Left ventricle myocardium superior (tissue), 1 donor: Measurements from ENCODE around the gene NOL9. TPM values are rescaled to one million over a fixed set of nuclear protein-coding genes. Genes with fewer than 3 reads are reported as not detected.
"Not testable (repeated sequence)": the region's sequence is repeated elsewhere in the genome, so short reads cannot be mapped to it uniquely, and the experiment has no call there.

ENCODE experiments used
- ATAC-seq: fragments of 200-7000 bp; cut with Tn5 transposase; one replicate; pipeline ENCODE4 v1.9.1; 2020; ENCODE audit warnings: mild to moderate bottlenecking, moderate library complexity
- DNase-seq: peaks from one replicate; pipeline ENCODE4 v3.0.0-alpha.2; 2020
- intact Hi-C: fragments of 100-400 bp; cut with micrococcal nuclease; formaldehyde crosslinking; loops from one replicate; pipeline ENCODE4 v1.11.0; 2022
- total RNA-seq: library from RNA; stranded (reverse); fragmentation: NEBNext Ultra II Directional; extraction: Animal tissue kit (Norgen Biotek cat#: 25700); gene quantifications from one replicate; pipeline ENCODE4 v1.2.1, GENCODE V29; 2021
- donor health status: DM: no; HTN: yes; CAD: no; lungs with severe emphysema.

The NOL9 gene
- total RNA-seq, 1 donor from 2014 or later: 12.9 TPM

GRCh38 chr1:6497215-6497866, 57.0 kb downstream of the NOL9 start:
- intact Hi-C loops: no loop called here
- ATAC-seq (peak; percentile 60), DNase-seq (peak; percentile 82)

DNA sequence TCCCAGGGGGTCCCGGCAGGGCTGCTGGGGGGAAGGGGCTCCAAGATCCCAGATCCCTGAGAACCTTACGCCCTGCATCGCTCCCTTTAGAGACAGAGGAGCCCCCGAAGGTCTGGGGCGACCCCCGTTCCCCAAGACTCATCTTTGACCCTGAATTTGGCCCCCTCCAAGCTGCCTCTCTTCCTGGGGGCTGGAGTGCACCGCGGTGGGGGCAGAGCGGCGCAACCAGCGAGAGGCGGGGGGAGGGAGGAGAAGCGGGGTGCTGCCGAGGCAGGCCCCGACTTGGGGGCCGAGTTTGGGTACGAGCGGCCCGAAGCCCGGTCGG, 57.5 kb downstream of the NOL9 start:
- intact Hi-C loops: no loop called here
- DNase-seq: no peak
- no peak for ATAC-seq

- ATAC-seq (peak; percentile 5), DNase-seq (no peak)
- intact Hi-C loops: no loop called here
Measured at GRCh38 chr1:6496365-6496721, 58.0 kb downstream of the NOL9 start.

DNA sequence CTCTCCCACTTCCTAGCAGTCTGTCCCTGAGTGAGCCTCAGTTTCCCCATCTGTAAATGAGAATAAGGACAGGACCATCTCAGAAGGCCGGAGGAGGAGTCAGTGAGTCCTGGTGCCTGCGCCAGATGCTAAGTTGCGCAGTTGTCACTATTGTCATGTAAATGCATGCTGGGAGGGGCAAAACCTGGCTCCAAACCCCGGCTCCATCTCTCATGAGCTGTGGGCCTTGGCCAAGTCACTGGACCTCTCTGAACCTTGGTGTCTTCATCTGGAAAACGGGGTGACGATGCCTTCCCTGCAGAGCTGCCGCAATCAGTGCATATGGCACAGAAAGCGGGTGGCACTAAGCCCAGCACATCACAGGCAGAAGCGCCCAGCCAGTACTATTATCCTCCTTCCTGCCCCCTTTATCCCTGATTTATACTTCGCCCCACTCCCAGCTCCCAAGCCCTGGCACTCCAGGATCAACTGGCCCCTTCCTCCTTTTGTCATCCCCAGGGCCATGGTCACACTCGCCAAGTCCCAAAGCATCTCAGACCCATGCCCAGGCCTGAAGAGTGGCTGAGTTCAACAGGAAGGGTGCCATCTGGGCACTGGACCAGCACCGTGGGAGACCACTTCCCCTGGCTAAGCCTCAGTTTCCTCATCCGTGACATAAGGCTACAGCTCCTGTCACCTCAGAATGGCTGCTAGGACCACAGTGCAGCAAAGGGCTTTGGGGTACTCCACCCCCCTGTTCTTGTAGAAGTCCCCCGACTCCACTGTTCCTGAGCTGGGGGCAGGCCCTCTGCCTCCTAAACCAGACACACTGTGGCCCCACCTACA, 58.6 kb downstream of the NOL9 start:
- ATAC-seq (no peak), DNase-seq (no peak)
- intact Hi-C loops: no loop called here

DNA sequence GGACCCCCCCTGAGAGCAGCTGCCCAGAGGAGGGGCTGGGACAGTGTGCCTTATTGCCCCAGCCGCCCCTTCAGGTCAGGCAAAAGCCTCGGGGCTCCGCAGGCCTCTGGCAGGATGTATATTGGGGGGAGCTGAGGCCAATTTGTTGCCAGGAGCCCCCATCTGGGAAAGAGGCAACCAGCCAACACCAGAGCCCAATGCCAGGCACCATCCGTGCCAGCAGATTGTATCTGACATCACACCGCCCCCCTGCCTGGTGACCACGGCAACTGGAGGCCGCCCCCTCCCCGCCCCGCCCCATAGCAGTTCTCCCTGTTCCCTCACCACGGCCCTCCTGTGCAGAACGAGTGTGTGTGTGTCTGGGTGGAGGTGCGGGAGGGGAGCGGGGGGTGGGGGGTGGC, 59.3 kb downstream of the NOL9 start:
- ATAC-seq (no peak), DNase-seq (no peak)
- intact Hi-C loops: no loop called here

- intact Hi-C loops: no loop called here
- ATAC-seq: peak; percentile 41
- peak; percentile 55 for DNase-seq
Measured at GRCh38 chr1:6494627-6495026, 59.7 kb downstream of the NOL9 start.

DNA sequence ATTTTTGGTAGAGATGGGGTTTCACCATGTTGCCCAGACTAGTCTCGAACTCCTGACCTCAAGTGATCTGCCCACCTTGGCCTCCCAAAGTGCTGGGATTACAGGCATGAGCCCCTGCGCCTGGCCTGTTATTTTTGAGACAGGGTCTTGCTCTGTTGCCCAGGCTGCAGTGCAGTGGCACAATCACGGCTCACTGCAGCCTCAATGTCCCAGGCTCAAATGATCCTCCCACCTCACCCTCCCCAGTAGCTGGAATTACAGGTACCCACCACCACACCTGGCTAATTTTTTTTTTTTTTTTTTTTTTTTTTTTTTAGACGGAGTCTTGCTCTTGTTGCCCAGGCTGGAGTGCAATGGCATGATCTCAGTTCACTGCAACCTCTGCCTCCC, 60.5 kb downstream of the NOL9 start:
- intact Hi-C loops, DNase-seq, ATAC-seq: not testable (repeated sequence)

DNA sequence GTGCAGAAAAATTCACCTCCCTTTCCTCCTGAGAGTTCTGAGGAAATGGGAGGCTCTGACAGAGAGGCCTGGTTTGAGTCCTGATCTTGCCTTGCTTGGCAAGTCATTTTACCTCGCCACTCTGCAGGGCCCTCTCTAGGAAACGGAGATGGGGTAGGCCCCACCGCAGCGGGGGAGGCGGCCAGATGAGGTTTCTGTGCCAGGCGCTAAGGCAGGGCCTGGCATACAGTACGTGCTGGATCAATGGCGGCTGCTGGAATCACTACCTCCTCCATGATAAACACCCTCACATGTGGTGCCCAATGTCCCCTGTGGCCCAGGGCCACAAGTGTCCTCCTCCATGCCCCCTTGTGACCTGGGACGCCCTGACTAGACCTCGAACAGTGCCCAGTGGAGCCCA, 62.3 kb downstream of the NOL9 start:
- DNase-seq: no peak
- intact Hi-C loops: no loop called here
- no peak for ATAC-seq

- DNase-seq: no peak
- no peak for ATAC-seq
- intact Hi-C loops: no loop called here
Measured at GRCh38 chr1:6491480-6491962, 62.8 kb downstream of the NOL9 start, which contains the start of gene PLEKHG5. Gene PLEKHG5, minus strand, starts transcription at chr1:6491667. Its CDS starts 14,096 bp downstream, at chr1:6477571.

GRCh38 chr1:6491081-6491449, 63.2 kb downstream of the NOL9 start:
- intact Hi-C loops: no loop called here
- ATAC-seq (no peak), DNase-seq (no peak)

DNA sequence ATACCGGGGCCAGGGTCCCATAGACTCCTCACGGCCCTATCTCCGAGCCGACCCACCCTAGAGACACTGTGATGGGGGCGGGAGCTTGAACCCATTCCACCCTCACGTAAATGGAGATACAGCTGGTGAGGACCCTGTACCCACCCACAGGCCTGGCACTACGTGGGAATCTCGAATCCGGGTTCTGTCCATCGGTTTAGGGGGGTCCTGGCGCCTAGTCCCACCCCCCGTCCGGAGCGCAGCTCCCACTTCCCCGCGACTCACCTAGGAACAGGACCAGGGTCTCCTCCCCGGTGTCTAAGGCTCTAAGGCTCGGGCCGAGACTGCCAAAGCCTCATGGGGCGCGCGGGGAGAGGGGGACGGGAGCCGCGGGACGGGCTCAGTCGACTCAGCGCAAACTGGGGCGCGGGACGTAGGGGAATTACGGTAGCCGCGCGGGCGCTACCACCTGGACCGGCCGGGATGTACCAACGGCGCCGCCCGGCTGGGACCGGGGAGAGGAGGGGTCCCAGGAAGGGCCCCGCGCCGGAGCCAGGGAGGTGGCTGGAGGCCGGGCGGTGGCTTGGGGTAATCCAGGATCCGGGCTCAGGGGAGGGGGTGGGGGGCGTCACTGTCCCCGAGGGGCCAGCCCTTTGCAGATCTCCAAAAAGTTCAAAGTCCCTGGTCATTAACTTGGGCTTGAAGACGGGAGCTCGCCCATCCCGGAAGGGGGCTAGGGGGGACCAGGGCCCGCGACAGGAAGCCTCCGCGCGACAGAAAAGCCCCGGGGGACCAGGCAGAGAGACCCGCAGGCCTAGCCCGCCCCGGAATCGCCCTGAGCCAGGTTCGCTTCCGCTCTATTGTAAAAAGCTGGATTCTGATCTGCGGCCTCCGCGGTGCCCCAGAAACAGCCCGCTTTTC, 63.9 kb downstream of the NOL9 start:
- intact Hi-C loops: no loop called here
- ATAC-seq: peak; percentile 71
- DNase-seq: peak; percentile 76

- DNase-seq (peak; percentile 77), ATAC-seq (peak; percentile 66)
- intact Hi-C loops: loop anchor here (5.0 kb wide), 1 partner anchor 63 kb away; the partner anchor contains the start of gene NOL9
Measured at GRCh38 chr1:6489799-6490180, 64.5 kb downstream of the NOL9 start.

DNA sequence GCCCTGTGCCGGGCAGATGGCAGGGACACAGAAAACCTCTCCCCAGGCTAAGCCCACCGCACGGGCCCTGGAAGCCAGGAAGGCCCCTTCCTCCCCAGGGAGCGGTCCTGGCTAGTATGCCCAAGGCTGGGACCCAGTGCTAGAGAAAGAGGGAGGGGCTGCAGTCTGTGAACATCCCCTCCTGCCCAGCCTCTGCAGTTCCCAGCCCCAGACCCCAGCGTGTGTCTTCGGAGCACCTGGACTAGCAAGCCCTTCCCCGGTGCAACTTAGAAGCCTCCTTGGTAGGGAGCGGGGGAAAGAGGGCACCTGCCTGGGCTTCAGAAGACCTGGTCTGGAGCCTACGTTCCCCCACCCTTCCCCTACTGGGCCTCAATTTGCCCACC, 64.9 kb downstream of the NOL9 start:
- DNase-seq: no peak
- no peak for ATAC-seq
- intact Hi-C loops: loop anchor here (5.0 kb wide), 1 partner anchor 63 kb away; the partner anchor contains the start of gene NOL9

DNA sequence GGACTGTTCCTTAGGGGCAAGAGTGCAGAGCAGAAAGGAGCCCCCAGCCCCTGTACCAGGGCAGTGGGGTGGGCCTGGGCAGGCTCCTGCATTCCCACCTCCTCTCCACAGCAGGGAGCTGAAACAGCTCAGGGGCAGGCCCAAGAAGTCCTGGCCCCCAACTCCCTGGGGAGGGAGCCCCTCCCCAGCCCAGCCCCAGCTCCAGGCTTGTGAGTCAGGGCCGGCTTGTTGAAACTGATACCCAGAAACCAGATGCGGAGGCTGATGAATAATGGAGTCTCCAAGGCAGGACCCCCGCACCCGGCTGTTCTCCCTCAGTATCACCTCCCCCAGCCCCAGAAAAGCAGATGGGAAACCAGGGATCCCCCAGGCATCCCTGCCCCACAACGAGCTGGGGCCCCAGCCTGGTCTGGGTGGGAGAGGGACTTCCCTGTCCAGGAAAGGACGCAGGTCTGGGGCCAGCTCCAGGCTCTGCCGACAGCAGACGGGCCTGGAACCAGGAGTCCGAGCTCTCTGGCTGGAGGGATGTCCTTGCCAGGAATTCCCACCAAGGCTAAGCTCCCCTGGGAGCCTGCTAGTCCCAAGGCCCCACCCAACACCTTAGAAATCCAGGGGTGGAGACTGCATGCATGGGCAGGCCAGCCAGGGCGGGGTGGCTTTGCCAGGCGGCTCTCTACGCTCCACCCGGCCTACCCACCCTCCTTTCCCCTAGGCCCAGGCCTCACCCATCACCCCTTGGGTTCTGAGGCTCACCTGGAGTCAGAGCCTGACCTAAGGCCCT, 65.5 kb downstream of the NOL9 start:
- ATAC-seq (no peak), DNase-seq (no peak)
- intact Hi-C loops: loop anchor here (5.0 kb wide), 1 partner anchor 64 kb away; the partner anchor contains the start of gene NOL9

DNA sequence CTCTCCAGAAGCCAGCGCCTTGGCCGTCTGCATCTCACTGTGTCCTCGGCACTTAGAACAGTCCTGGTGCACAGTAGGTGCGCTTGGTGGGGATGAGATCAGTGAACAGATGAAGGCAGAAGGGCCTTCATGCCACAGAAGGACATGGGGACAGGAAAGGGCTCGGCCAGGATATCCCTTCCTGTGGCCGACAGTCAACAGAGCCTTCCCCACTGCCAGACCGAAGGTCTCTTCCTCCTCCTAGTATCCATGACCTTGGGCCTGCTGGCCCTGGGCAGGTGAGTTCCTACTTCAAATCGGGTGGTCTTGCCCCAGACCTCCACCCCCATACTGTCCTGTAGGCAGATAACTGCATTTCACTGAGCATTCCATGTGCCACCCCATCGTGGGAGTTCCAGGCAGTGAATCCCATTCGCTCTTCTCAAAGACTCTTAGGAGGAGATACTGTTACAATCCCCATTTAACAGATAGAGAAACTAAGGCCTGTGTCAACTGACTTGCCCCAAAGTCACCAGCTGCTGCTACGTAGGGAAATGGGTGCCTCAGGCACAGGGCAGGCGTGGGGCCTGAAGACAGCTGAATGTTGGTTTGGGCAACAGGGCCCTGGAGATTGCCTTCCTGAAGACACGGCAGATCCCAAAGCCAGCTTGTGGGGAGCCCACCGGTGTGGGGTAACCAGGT, 66.4 kb downstream of the NOL9 start:
- DNase-seq: no peak
- intact Hi-C loops: loop anchor here (5.0 kb wide), 1 partner anchor 64 kb away; the partner anchor contains the start of gene NOL9
- no peak for ATAC-seq

GRCh38 chr1:6486433-6487011, 67.8 kb downstream of the NOL9 start:
- ATAC-seq (peak; percentile 70), DNase-seq (peak; percentile 92)
- intact Hi-C loops: loop anchor here (5.0 kb wide), 1 partner anchor 66 kb away; the partner anchor contains the start of gene NOL9

DNA sequence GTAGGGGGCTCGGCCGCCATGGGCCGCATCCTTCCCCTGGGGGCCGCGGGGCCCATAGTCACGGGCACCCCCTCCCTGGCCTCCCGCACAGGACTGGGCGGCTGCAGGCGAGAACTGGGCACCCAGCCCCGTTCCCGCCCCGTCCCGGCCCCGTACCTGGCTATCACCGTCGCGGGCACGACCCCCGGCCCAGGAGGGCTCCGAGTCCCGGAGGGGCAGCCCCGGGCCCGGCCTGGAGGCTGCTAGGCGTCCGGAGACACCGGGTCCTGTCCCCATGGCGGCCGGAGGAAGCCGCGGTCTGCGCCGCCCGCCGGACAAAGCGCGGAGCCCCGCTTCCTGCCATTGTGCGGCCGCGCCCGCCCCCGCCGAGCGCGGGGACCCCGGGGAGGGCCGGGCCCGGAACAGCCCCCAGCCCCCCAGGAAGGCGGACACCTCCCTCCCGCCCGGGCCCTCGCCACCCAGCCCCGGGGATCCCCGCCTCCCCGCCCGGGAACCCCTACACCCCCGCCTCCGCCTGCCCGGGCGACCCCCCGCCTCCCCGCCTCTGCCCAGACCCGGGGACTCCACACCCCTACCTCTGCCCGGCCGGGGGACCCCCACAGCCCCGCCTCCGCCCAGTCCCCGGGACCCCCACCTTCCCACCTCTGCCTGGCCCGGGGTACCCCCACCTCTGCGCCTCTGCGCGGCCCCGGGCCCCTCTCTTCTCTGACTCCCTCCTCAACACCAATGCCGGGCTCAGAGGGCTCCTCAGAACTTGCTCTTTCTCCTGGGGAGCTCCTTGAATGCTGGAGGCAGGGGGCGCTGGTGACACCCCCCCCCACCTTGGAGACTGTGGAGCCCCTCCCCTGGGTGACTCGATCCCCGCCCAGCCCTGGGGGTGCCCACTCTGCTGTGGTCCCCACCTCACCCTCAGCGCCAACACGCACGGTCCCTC, 68.9 kb downstream of the NOL9 start:
- intact Hi-C loops: loop anchor here (5.0 kb wide), 1 partner anchor 67 kb away; the partner anchor contains the start of gene NOL9
- DNase-seq (no peak), ATAC-seq (peak; percentile 21)
